Renal cortex interstitium (tissue), 11 donors: ENCODE data around the gene SPRR4. TPM values are rescaled to one million over a fixed set of nuclear protein-coding genes. Genes with fewer than 3 reads are reported as not detected.

Experiments used
- DNase-seq, 11 donors: peaks; one replicate each; pipeline ENCODE4 v3.0.0-alpha.2; 2013; ENCODE audit warnings: low read depth in 9 of 11, low spot score in 4 of 11; ENCODE audit errors: extremely low read depth in 1 of 11
- polyA plus RNA-seq, 3 donors: library from polyadenylated mRNA; unstranded; fragments of 120-200 nt; gene quantifications; one replicate each; pipeline ENCODE4 v1.2.1, GENCODE V29; 2013; ENCODE audit not compliant: insufficient read length in 3 of 3

The SPRR4 gene
- polyA plus RNA-seq, 3 donors = not detected

DNA sequence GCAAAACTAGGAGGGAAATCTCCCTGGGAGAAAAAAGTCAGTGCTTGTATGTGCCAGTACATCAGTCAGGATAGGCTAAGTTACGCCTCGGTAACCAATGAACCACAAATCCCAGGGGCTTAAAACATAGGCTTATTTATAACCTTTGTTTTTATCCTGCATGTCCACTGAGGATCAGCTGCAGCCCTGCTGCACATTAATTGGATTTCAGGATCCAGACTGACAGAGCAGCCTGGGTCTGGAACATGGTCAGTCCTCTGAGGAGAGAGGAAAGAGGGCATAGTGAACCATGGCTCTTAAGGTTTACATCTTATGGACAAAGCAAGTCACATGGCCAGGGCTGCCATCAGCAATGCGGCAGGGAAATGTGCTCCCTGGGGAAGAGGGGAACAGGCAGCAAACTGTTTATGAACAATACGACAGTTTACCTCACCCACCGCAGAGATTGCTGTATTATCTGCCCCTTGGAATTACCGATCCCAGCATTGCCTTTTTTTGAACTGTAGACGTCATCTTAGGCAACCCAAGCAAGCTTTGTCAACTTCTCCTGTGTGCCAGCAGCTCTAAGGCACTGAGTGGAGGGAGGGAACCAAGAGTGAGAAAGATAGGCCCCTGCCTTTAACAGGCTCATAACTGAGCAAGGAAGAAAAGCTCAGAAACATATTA is 9.1 kb upstream of the SPRR4 start:
- no peak for DNase-seq

DNA sequence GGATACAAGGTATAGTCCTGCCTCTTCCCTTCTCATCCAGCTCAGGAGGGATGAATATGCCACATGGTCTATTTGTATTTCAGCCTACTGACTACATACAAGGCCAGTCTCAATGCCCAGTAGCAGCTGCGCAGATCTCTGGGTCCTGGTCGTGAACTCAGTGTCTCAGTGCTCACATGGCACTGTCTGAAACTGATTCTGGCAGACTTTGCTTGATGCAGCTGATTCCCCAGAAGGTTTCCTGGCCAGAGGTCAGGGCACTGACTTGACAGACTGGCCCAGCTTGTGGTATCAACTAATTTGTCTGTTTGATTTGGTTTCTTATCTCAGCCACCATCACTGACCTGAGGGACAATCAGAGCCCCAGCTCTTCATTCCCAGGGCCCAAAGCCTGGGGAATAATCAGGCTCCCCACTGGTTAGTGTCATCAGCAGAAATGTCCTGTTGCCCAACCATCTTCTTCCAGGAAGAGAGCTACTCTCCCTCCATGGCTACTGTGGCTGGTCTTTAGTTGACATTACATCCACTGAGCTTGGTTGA is 7.5 kb upstream of the SPRR4 start:
- no peak for DNase-seq

DNA sequence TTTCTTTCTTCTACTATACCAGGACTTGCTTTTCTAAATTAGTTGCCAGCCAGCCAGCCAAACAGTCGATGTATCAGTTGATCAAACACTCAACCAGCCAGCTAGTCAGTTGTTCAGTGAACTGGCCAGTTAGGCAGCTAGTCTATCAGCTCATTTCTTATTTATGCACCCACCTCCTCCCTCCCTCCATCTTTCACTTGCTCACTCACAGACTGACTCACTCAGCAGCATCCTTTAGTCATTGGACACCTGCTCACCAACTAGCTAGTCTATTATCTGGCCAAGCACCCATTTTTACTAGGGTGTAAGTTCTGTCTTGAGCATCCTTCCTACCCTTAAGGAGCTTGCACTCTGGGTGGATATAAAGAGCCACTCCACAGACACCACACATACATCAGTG is 5.9 kb upstream of the SPRR4 start:
- no peak for DNase-seq

DNA sequence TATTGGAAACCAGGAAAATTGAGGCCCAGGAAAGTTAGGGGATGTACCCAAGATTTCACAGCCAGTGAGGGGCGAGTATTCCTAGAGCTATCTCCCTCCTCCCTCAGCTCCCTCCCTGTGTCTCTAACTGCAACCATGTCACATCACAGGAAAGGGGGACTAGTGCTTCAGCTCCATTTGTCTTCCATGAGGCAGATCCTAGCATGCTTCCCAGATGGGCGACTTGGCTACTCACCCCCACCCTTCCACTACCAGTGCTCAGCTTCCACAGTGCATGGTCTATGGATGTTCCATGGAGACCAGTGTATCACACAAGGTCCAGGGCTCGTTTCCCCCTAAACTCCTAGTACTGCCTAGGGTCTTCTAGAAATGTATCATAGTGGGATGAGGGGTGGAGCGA is 4.6 kb upstream of the SPRR4 start:
- no peak for DNase-seq

DNA sequence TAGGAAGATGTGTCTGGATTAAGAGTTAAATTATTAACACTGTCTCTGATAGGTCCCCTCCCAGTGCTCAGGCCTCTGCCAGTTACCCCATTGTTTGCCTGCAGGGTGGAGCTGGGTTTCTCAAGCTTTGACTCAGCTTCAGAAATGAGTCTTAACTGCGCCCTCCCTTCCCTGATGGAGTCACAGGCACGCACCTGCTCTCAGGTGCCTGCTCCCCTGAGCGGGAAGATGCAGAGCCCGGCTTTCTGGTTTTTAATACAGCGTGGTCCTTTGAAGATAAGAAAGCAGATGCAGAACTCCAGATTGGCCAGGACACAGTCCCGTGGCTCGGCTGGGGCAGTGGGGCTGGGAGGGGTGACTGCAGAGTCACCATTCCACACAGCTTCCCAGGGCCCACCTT is 3.2 kb upstream of the SPRR4 start:
- no peak for DNase-seq

DNA sequence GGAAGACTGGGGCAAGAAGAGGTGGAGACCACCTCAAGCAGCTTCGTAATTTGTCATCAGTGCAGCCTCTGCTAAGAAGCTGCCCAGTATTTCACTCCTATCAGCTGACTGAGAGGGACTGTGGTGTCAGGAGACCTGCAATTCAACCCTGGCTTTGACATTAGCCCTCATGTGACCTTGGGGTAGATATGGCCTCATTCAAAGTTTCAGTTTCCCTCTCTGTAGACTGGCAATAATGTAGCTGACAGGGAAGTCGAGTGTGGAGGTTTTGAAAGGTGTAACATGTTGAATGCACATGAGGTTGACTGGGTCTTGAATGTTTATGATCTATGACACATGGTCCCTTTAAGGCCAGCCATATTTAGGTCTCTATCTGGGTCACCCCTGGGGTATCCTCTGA is 2.2 kb upstream of the SPRR4 start:
- DNase-seq = no peak

DNA sequence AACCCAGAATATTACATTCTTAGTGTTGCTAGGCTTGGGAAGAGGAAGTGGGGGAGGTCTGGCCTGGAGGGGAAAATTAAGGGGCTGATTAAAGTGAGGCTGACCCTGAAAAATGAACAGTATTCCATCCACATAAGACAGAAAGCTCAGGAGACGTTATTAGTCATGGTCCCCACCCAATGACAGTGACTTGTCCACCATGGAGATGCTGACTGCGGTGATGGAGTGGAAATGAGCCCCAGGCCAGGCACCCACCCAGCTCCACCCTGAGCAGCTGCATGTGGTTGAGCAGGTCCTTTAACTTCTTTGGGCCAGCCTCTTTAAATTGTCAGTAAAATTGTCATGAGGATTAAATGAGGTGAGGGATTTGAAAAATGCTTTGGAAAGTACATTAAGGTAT is 1.4 kb upstream of the SPRR4 start:
- no peak for DNase-seq

DNA sequence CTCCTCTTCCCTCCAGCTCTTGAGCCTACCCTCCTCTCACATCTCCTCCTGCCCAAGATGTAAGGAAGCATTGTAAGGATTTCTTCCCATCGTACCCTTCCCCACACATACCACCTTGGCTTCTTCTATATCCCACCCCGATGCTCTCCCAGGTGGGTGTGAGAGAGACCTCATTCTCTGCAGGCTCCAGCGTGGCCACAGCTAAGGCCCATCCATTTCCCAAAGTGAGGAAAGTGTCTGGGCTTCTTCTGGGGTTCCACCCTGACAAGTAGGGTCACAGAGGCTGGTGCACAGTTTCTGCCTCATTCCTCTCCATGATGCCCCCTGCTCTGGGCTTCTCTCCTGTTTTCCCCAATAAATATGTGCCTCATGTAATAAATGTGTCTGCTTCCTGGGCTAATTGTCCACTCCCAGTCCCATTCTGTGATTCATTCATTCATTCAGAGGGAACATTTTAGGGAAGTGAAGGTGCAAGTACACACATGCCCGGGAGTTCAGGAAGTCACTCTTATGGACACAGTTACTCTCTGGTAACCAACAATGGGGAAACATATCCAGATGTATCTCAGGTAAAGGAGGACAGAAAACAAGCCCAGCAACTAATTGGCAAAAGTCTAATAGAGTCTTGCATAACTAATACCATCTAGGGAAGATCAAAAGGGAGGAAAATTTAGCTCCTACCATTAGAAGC is 1.9 kb downstream of the SPRR4 start:
- DNase-seq = no peak

DNA sequence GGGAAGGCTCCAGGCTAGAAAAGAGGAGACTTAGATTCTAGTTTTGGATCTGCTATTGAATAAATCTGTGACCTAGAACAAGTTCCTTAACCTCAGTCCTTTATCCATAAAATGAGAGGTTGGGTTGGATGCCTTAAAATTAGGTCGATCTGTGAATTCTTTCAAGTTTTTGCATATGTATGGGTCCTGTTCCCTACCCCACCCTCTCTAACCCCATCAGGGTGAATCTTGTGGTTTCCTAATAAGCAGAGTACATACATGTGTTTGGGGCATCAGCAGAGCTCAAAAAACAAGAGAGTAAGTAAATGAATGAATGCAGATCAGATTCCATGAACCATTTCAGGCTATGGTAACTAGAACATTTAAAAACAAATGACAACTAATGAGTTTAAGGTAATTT is 6.2 kb downstream of the SPRR4 start:
- DNase-seq = no peak

DNA sequence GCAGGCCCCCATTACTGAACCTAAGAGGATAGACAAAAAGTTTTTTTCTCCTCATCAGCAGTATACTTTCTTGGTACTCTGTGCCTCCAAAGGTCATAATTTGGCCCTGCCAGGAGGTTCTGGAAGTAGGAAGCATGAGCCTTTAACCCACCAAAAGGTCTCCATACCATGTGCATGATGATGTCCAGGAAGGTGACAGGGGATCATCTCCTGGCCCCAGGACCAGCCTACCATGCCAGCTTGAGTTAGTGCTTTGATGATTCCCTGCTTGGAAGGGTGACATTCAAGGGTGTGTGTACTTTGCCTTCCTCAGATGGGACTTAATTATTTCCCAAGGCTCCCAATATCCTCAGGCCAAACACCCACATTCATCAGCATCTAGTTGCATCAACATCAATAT is 7.2 kb downstream of the SPRR4 start:
- DNase-seq = no peak

DNA sequence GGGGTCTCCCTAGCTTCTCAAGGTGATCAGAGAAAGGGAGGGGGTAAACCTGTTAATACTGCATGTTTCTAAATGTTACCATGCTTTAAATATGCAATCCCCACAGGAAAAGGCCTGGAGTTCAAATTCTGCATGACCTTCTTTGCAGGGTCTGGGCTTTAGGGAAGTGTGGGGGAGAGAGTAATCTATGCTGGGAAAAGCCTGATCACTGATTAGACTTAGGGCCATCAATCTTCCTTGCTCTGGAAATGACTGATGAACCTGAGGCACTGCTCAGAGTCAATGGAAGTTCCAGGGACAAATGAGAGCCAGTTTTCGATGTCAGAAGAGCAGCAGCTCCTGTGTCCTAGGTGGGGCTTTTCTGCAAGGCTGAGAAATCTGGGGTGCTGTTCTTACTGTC is 10.2 kb downstream of the SPRR4 start:
- no peak for DNase-seq

DNA sequence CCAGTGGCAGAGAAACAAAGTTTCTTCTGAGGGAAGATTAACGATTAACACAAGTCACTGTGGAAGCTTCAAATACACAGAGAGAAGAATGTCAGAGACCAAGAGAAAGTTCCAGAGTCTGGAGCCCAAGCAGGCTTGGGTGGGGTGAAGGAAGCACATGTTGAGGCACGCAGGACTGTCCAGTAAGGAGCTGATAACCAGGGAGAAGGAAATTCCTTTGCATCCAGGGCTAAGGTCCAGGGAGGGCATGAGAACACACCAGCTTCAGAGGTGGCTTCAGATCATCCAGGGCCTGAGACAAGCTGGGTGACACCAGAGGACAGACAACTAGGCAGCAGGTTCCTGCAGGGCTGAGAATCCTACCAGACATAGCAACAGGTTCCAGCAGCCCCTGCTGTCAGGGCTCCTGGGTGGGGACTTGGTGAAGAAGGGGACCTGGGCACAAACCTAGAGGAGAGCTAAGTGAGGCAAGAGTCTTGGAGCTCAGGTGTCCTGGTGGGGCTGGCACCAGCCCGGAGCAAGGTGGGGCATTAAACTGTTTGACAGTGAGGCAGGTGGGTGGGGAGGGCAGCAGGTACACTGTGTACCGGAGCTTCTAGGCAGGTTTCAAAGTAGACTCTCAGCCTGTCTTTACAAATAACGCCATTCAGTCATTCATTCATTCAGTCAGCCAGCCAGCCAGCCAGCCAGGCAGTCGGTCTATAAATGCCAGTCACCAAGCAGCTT is 10.9 kb downstream of the SPRR4 start:
- peak in 1 of 11 donors; percentile 3 for DNase-seq

DNA sequence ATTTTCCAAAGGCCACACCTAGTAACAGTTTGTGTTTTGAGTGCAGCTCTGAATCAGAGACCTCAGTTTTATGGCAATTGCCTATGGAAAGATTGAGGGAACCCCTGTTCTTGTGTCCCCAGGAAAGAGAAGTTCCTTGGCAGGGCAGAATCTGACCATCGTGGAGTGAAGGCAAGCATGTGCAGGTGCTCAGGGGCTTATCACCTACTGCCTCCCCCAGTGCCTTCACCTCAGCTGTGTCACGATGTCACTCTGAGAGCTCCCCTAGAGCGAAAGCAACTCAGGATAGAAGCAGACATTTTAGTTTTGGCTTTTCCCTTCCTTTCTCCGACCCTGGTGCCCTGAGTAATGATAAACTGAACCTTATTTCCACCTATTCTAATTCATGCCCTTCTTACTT is 11.6 kb downstream of the SPRR4 start:
- no peak for DNase-seq

DNA sequence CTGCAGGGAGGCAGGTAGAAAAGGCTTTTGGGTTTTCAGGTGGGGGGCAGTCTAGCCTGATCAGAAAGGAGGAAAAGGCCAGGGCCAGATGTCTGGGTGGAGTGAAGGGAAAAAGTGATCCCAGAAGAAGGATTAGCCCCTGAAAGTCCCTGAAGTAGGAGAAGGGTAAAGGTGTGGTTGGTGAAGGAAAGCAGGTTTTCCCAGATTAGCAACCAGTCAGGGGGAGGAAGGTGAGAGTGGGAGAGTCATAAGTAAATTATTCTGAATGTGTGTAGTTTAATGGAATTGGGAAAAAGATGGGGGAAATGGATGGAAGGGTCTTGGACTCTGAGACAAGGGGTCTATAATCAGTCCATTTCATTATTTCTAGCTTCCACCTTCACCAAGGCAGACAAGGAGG is 12.8 kb downstream of the SPRR4 start:
- DNase-seq = no peak

DNA sequence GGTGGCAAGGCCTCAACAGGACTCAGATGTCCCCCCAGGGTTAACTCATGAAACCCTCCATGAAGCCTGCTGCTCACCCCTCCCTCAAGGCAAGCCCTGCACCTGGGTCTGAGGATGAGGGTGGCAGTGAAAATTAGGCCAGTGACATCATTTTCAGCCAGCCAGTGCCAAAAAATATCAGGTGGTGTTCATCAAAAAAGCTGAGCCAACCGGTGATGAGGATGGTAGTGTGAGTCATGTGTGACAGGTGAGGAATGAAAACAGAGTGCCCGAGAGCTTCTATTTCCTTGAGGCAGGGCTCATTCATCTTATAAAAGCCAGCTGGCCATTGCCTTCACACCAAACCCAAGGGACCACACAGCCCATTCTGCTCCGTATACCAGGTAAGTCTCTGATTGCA is 13.3 kb downstream of the SPRR4 start, which contains the start of gene SPRR1A:
Gene SPRR1A, plus strand, starts transcription at position 339 of the 400 bp plus-strand sequence. CDS start 1,150 bp downstream, outside the sequence.
- no peak for DNase-seq

DNA sequence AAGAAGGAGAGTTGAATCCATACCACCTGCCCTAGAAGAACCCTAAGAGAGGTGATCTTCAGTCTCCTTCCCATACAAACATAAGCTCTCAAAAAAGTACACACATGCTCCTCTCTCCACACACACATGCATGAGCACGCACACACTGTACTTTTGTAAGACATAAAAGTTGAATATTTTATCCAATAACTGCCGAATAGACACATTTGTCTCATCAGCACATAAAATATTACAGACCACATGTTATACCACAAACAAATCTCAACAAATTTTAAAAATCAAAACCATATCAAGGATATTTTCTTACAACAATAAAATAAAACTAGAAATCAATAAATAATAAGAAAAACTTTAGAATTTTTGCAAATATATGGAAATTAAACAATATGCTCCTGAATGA is 16.1 kb downstream of the SPRR4 start:
- no peak for DNase-seq

DNA sequence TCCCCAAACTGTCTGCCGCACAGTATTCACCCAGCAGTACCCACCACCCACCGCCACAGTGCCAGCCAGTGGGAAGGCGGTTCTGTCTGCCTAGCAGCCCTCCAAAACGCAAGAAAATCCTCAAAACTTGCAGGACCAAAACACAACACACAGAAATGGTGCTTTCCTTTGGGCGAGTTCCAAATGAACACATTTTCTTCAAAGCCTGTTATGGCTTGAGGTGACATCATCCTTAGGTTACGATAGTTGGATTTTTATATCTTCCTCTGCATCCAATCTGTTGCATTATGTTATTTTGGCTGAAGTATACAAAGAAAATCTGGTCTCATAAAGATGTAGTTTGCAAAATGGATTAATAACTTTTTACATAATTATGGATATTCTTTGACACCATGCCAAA is 22.7 kb downstream of the SPRR4 start:
- no peak for DNase-seq

DNA sequence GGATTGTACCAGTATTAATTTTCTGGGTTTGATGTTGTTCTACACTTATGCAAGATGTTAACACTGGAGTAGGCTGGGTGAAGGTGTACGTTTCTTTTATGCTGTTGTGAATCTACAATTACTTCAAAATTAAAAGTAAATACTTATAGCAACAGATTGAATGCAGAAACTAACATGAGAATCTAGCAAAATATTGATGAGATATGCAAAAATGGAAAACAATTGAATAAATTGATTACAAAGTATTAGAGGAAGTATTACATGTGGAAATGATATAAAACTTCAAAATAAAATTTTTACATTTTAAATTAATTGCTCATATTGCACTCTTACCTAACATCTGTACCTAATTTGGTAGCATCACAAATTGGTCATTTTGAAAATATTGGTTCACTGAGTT is 25.4 kb downstream of the SPRR4 start:
- DNase-seq = no peak

DNA sequence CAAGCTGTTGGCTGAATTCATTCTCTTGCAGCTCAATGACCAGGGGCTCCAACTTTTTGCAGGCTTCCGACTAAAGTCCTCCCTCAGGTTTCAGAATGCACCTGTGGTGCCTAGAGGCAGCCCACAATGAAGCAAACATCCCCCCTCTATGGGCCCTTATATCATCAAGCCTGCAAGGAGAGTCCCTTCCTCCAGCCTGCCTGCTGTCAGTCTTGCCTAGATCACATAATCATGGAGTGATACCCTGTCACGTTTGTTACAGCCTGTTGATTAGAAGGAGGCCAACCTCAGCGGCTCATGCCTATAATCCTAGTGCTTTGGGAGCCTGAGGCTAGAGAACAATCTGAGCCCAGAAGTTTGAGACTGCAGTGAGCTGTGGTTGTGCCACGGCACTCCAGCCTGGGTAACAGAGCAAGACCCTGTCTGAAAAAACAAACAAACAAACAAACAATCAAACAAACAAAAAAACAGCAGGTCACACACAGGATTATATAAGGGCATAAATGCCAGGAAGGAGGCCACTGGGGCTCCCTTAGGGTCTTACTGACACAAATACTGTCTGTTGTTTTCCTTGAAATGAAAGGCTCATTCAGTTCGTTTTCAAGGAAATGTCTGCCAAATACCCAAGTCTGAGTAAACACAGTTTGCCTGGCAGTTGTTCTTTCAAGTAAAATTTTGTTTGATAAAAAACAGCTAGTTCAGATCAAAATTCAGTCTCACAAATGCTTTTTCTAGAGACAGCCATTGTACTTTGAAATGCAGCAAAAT is 26.4 kb downstream of the SPRR4 start:
- no peak for DNase-seq
